ENCODE measurements around the gene SPAG6.

DNA sequence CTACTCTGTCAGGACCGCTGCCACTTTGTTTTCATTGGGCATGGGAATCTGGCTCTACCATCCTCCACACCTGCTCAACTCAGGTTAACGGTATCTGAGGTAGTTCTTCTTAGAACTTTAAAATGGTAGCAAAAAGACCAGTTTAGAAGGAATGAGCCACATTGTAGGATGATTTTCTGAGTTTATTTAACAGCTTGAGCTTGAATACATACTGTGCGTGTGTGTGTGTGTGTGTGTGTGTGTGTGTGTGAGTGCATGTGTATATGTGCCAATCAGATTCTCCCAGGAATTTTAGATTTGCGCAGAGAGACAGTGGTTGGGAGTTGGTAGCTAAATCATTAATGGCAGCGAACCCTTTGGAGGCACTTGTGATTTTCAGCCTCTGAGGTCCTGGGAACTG lies 81.4 kb downstream of the SPAG6 start:
- TF ChIP-seq, protein P1, sequence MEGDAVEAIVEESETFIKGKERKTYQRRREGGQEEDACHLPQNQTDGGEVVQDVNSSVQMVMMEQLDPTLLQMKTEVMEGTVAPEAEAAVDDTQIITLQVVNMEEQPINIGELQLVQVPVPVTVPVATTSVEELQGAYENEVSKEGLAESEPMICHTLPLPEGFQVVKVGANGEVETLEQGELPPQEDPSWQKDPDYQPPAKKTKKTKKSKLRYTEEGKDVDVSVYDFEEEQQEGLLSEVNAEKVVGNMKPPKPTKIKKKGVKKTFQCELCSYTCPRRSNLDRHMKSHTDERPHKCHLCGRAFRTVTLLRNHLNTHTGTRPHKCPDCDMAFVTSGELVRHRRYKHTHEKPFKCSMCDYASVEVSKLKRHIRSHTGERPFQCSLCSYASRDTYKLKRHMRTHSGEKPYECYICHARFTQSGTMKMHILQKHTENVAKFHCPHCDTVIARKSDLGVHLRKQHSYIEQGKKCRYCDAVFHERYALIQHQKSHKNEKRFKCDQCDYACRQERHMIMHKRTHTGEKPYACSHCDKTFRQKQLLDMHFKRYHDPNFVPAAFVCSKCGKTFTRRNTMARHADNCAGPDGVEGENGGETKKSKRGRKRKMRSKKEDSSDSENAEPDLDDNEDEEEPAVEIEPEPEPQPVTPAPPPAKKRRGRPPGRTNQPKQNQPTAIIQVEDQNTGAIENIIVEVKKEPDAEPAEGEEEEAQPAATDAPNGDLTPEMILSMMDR (conservative IDR thresholded peaks at IDR 0.05; ENCODE audit: low read depth in 2 of 2): no peak
- TF ChIP-seq POLR2AphosphoS5 (IDR thresholded peaks at IDR 0.05; ENCODE audit: low read depth) (no peak), JUNB (IDR thresholded peaks at IDR 0.05; ENCODE audit: unreplicated experiment) (no peak), CREB1 (CRISPR knock-in tag; IDR thresholded peaks at IDR 0.05; ENCODE audit: low read depth) (no peak), EZH2 (IDR thresholded peaks at IDR 0.05; ENCODE audit: low read depth, unreplicated experiment) (no peak), EZH2phosphoT487 (IDR thresholded peaks at IDR 0.05; ENCODE audit: unreplicated experiment) (no peak), ZNF331 (CRISPR knock-in tag; IDR thresholded peaks at IDR 0.05; ENCODE audit: low read depth) (no peak)
- TF ChIP-seq, protein P2, sequence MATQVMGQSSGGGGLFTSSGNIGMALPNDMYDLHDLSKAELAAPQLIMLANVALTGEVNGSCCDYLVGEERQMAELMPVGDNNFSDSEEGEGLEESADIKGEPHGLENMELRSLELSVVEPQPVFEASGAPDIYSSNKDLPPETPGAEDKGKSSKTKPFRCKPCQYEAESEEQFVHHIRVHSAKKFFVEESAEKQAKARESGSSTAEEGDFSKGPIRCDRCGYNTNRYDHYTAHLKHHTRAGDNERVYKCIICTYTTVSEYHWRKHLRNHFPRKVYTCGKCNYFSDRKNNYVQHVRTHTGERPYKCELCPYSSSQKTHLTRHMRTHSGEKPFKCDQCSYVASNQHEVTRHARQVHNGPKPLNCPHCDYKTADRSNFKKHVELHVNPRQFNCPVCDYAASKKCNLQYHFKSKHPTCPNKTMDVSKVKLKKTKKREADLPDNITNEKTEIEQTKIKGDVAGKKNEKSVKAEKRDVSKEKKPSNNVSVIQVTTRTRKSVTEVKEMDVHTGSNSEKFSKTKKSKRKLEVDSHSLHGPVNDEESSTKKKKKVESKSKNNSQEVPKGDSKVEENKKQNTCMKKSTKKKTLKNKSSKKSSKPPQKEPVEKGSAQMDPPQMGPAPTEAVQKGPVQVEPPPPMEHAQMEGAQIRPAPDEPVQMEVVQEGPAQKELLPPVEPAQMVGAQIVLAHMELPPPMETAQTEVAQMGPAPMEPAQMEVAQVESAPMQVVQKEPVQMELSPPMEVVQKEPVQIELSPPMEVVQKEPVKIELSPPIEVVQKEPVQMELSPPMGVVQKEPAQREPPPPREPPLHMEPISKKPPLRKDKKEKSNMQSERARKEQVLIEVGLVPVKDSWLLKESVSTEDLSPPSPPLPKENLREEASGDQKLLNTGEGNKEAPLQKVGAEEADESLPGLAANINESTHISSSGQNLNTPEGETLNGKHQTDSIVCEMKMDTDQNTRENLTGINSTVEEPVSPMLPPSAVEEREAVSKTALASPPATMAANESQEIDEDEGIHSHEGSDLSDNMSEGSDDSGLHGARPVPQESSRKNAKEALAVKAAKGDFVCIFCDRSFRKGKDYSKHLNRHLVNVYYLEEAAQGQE (IDR thresholded peaks at IDR 0.05; ENCODE audit: unreplicated experiment): no peak
- TF ChIP-seq, protein P3, sequence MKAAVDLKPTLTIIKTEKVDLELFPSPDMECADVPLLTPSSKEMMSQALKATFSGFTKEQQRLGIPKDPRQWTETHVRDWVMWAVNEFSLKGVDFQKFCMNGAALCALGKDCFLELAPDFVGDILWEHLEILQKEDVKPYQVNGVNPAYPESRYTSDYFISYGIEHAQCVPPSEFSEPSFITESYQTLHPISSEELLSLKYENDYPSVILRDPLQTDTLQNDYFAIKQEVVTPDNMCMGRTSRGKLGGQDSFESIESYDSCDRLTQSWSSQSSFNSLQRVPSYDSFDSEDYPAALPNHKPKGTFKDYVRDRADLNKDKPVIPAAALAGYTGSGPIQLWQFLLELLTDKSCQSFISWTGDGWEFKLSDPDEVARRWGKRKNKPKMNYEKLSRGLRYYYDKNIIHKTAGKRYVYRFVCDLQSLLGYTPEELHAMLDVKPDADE (IDR thresholded peaks at IDR 0.05): no peak
